H1 (cell line): Measurements from ENCODE around the gene OSCP1. TPM values are rescaled to one million over a fixed set of nuclear protein-coding genes. Genes with fewer than 3 reads are reported as not detected.

Experiments
- ASH2L ChIP-seq: fragments of 200-600, 300-600 bp; sonication (generic); IDR thresholded peaks from one replicate; pipeline ENCODE4 v1.7.1; 2017; ENCODE audit warnings: low read length
- BCL11A ChIP-seq, 2 experiments: IDR thresholded peaks; one replicate each; pipeline ENCODE4 v1.6.1; 2011; ENCODE audit warnings: low read depth in 2 of 2, low read length in 2 of 2, mild to moderate bottlenecking in 2 of 2
- GABPA ChIP-seq: IDR thresholded peaks from 2 replicates; pipeline ENCODE4 v1.6.1; 2011; ENCODE audit warnings: mild to moderate bottlenecking, low read length, moderate library complexity, borderline replicate concordance; ENCODE audit not compliant: insufficient read depth
- HDAC6 ChIP-seq: IDR thresholded peaks from one replicate; pipeline ENCODE4 v1.7.1; 2012; ENCODE audit warnings: low read depth, mild to moderate bottlenecking, inconsistent platforms, low read length, moderate library complexity
- SIN3A ChIP-seq, 2 experiments: IDR thresholded peaks in 1 of 2; conservative IDR thresholded peaks in 1 of 2; 2 replicates each; pipeline ENCODE4 v1.6.1; 2011 to 2012; ENCODE audit warnings: low read length in 2 of 2, improper control_type of control experiment in 1 of 2, low read depth in 1 of 2, mild to moderate bottlenecking in 1 of 2
- TEAD4 ChIP-seq: IDR thresholded peaks from 2 replicates; pipeline ENCODE4 v1.6.1; 2012; ENCODE audit warnings: low read depth, low read length, inconsistent platforms, mixed read lengths
- polyA plus RNA-seq, 7 experiments: library from polyadenylated mRNA; depleted of rRNA in 3 of 7; stranded (reverse) in 5 of 7; unstranded in 2 of 7; fragments of >200 nt in 5 of 7; fragments of 200-250 nt in 2 of 7; gene quantifications; 1 replicate in 5 of 7; 2 replicates in 1 of 7; 4 replicates in 1 of 7; pipeline versions ENCODE4 v1.2.1 to v1.2.3, GENCODE V29; 2011 to 2013; ENCODE audit warnings: missing spikeins in 2 of 7, mixed read lengths in 2 of 7
- total RNA-seq: library from RNA; stranded (reverse); fragmentation: NEBNext Ultra II Directional; extraction: Animal tissue kit (Norgen Biotek cat#: 25700); gene quantifications from 2 replicates; pipeline ENCODE4 v1.2.1, GENCODE V29; 2021

Gene OSCP1
- total and polyA plus RNA-seq, 2 of the 8 experiments (the other 6 are each of a cell fraction or from before 2014, with no cell fraction given): 1.8 to 3.3 TPM

GRCh38 chr1:36453051-36453450 is 2.8 kb upstream of the OSCP1 start (continued):
- TF ChIP-seq GABPA (no peak), SIN3A (conservative IDR thresholded peaks at IDR 0.05 in 1 of 2, IDR thresholded peaks at IDR 0.05 in 1 of 2; ENCODE audit: low read depth in 1 of 2, low read length in 2 of 2) (no peak), HDAC6 (no peak), BCL11A (IDR thresholded peaks at IDR 0.05; ENCODE audit: low read depth in 2 of 2, low read length in 2 of 2) (no peak), ASH2L (no peak), TEAD4 (no peak)
